Measurements from ENCODE around the gene MRM1. TPM values are rescaled to one million over a fixed set of nuclear protein-coding genes. Genes with fewer than 3 reads are reported as not detected.

The MRM1 gene
- total and polyA plus RNA-seq, 9 of the 15 experiments (the other 6 are each of a cell fraction or from before 2014, with no cell fraction given) = 0.61 to 28.4 (median 21.5) TPM

- TF ChIP-seq TRIM25 (IDR thresholded peaks at IDR 0.05; ENCODE audit: borderline replicate concordance) = no peak
- peak; percentile 42 for TF ChIP-seq ATF7 (IDR thresholded peaks at IDR 0.05)
- TF ChIP-seq ZNF511 (CRISPR knock-in tag; IDR thresholded peaks at IDR 0.05) = no peak
- TF ChIP-seq ZNF785 (CRISPR knock-in tag; IDR thresholded peaks at IDR 0.05) = no peak
- TF ChIP-seq ATF2 (CRISPR knock-in tag; IDR thresholded peaks at IDR 0.05) = no peak
- TF ChIP-seq ZNF57 (CRISPR knock-in tag; IDR thresholded peaks at IDR 0.05) = no peak
- no peak for TF ChIP-seq ERF (CRISPR knock-in tag; IDR thresholded peaks at IDR 0.05)
- no peak for TF ChIP-seq TEAD2 (tag; IDR thresholded peaks at IDR 0.05)
- no peak for TF ChIP-seq PML (IDR thresholded peaks at IDR 0.05; ENCODE audit: low read length)
- no peak for TF ChIP-seq THRAP3 (IDR thresholded peaks at IDR 0.05; ENCODE audit: borderline replicate concordance)
- no peak for TF ChIP-seq FOXA3 (CRISPR knock-in tag; conservative IDR thresholded peaks at IDR 0.05 in 1 of 2, IDR thresholded peaks at IDR 0.05 in 1 of 2)
- no peak for TF ChIP-seq TRIM28 (IDR thresholded peaks at IDR 0.05)
- TF ChIP-seq CUX1 (CRISPR knock-in tag; IDR thresholded peaks at IDR 0.05) = no peak
- TF ChIP-seq TAF9B (IDR thresholded peaks at IDR 0.05; ENCODE audit: partially characterized antibody) = no peak
- no peak for TF ChIP-seq ZFP30 (CRISPR knock-in tag; IDR thresholded peaks at IDR 0.05; ENCODE audit: borderline replicate concordance)
- TF ChIP-seq HNRNPL (IDR thresholded peaks at IDR 0.05; ENCODE audit: low read depth, low read length) = no peak
Observed at GRCh38 chr17:36608794-36609497, 7.6 kb downstream of the MRM1 start (continued).
